Esophagus squamous epithelium (tissue), 4 donors: ENCODE data around the gene MBP.

Source experiments
- CTCF ChIP-seq, 6 experiments: fragments of 450-650 bp in 4 of 6; fragments of 200-600 bp in 2 of 6; sonication (generic) in 2 of 6; IDR thresholded peaks; one replicate each; pipeline ENCODE4 v1.5.1; 2016 to 2019; ENCODE audit warnings: antibody characterized with exemption in 6 of 6, mild to moderate bottlenecking in 4 of 6, moderate library complexity in 4 of 6
- POLR2A ChIP-seq, 4 donors: fragments of 450-650 bp; IDR thresholded peaks; one replicate each; pipeline ENCODE4 v1.6.1; 2017; ENCODE audit warnings: antibody characterized with exemption in 4 of 4, mild to moderate bottlenecking in 4 of 4, moderate library complexity in 3 of 4

- TF ChIP-seq CTCF (IDR thresholded peaks at IDR 0.05): no peak
- TF ChIP-seq POLR2A (IDR thresholded peaks at IDR 0.05): no peak
These were observed 34.6 kb downstream of the MBP start for GRCh38 chr18:77098029-77098428.
